Measurements from ENCODE around the gene TBC1D4. TPM values are rescaled to one million over a fixed set of nuclear protein-coding genes. Genes with fewer than 3 reads are reported as not detected.

Gene TBC1D4
- total and polyA plus RNA-seq, 2 experiments from 2014 or later, result 18.7 to 38.2 TPM

DNA sequence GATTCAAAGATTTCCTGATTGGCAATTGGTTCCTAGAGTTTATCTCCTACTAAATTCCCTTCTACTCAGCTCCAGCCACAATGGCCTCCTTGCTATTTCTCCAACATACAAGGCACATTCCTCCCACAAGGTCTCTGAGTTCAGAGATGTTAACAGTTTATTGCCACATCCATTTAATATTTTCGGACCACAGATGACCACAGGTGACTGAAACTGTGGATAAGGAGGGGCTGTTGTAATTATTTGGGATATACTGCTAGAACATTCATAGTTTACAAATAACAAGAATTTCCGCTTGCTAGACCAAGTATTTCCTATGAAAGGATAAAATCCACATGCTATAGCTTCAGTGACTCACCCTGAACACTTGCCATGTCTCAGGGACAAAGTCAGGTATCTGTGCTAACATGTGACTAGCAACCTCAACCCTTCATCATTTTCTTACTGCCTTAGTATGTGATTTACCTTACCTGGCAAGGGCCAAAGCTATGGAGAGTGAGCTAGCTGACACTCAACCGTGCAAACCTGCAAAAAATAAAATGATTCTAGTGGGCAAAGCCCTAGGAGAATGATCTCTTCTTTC, 117.7 kb downstream of the TBC1D4 start:
- Mint-ChIP-seq H3K4me1 (peaks cover 9% of the 10 kb centered on the region), H3K27me3 (ENCODE audit: insufficient read depth, low read depth, poor library complexity) (peaks cover 2% of the 10 kb centered on the region), H3K27ac (no peak overlapping the region), H3K9me3 (no peaks in the 10 kb centered on the region), H3K36me3 (ENCODE audit: low read depth) (no peaks in the 10 kb centered on the region), H3K4me3 (no peak overlapping the region)
- Histone ChIP-seq H3K9me2 (ENCODE audit: insufficient read depth) (no peaks in the 10 kb centered on the region), H3K4me1 (ENCODE audit: insufficient read depth) (no peaks in the 10 kb centered on the region), H2AFZ (no peak overlapping the region), H3F3A (replicated peaks; ENCODE audit: low read depth) (no peaks in the 10 kb centered on the region), H3K27me3 (ENCODE audit: insufficient read depth) (no peaks in the 10 kb centered on the region), H3K79me2 (replicated peaks; ENCODE audit: insufficient read depth) (no peaks in the 10 kb centered on the region), H4K20me1 (replicated peaks; ENCODE audit: insufficient read depth) (no peaks in the 10 kb centered on the region), H3K36me3 (ENCODE audit: insufficient read depth) (no peaks in the 10 kb centered on the region), H3K4me3 (no peak overlapping the region), H3K27ac (ENCODE audit: low read depth) (no peak overlapping the region), H3K4me2 (no peak overlapping the region)
- DNase-seq (ENCODE audit: low spot score), result no peak
- no peak for ATAC-seq
- TF ChIP-seq CREB1 (CRISPR knock-in tag; IDR thresholded peaks at IDR 0.05; ENCODE audit: low read depth) (no peak), ZNF114 (CRISPR knock-in tag; IDR thresholded peaks at IDR 0.05) (no peak), EZH2phosphoT487 (IDR thresholded peaks at IDR 0.05; ENCODE audit: unreplicated experiment) (no peak), JUNB (IDR thresholded peaks at IDR 0.05; ENCODE audit: unreplicated experiment) (no peak), ZNF331 (CRISPR knock-in tag; IDR thresholded peaks at IDR 0.05; ENCODE audit: low read depth) (no peak), POLR2AphosphoS5 (IDR thresholded peaks at IDR 0.05; ENCODE audit: low read depth) (no peak), CTCF (conservative IDR thresholded peaks at IDR 0.05; ENCODE audit: low read depth in 2 of 2) (no peak), EZH2 (IDR thresholded peaks at IDR 0.05; ENCODE audit: low read depth, unreplicated experiment) (no peak)
- TF ChIP-seq, protein P1, sequence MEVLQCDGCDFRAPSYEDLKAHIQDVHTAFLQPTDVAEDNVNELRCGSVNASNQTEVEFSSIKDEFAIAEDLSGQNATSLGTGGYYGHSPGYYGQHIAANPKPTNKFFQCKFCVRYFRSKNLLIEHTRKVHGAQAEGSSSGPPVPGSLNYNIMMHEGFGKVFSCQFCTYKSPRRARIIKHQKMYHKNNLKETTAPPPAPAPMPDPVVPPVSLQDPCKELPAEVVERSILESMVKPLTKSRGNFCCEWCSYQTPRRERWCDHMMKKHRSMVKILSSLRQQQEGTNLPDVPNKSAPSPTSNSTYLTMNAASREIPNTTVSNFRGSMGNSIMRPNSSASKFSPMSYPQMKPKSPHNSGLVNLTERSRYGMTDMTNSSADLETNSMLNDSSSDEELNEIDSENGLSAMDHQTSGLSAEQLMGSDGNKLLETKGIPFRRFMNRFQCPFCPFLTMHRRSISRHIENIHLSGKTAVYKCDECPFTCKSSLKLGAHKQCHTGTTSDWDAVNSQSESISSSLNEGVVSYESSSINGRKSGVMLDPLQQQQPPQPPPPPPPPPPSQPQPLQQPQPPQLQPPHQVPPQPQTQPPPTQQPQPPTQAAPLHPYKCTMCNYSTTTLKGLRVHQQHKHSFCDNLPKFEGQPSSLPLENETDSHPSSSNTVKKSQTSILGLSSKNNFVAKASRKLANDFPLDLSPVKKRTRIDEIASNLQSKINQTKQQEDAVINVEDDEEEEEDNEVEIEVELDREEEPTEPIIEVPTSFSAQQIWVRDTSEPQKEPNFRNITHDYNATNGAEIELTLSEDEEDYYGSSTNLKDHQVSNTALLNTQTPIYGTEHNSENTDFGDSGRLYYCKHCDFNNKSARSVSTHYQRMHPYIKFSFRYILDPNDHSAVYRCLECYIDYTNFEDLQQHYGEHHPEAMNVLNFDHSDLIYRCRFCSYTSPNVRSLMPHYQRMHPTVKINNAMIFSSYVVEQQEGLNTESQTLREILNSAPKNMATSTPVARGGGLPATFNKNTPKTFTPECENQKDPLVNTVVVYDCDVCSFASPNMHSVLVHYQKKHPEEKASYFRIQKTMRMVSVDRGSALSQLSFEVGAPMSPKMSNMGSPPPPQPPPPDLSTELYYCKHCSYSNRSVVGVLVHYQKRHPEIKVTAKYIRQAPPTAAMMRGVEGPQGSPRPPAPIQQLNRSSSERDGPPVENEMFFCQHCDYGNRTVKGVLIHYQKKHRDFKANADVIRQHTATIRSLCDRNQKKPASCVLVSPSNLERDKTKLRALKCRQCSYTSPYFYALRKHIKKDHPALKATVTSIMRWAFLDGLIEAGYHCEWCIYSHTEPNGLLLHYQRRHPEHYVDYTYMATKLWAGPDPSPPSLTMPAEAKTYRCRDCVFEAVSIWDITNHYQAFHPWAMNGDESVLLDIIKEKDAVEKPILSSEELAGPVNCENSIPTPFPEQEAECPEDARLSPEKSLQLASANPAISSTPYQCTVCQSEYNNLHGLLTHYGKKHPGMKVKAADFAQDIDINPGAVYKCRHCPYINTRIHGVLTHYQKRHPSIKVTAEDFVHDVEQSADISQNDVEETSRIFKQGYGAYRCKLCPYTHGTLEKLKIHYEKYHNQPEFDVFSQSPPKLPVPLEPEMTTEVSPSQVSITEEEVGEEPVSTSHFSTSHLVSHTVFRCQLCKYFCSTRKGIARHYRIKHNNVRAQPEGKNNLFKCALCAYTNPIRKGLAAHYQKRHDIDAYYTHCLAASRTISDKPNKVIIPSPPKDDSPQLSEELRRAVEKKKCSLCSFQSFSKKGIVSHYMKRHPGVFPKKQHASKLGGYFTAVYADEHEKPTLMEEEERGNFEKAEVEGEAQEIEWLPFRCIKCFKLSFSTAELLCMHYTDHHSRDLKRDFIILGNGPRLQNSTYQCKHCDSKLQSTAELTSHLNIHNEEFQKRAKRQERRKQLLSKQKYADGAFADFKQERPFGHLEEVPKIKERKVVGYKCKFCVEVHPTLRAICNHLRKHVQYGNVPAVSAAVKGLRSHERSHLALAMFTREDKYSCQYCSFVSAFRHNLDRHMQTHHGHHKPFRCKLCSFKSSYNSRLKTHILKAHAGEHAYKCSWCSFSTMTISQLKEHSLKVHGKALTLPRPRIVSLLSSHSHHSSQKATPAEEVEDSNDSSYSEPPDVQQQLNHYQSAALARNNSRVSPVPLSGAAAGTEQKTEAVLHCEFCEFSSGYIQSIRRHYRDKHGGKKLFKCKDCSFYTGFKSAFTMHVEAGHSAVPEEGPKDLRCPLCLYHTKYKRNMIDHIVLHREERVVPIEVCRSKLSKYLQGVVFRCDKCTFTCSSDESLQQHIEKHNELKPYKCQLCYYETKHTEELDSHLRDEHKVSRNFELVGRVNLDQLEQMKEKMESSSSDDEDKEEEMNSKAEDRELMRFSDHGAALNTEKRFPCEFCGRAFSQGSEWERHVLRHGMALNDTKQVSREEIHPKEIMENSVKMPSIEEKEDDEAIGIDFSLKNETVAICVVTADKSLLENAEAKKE (CRISPR knock-in tag; IDR thresholded peaks at IDR 0.05), result no peak
